HepG2 (cell line): Measurements from ENCODE around the gene SLAMF9. TPM values are rescaled to one million over a fixed set of nuclear protein-coding genes. Genes with fewer than 3 reads are reported as not detected.

Experiments used
- ATAC-seq: fragments of 200-7000 bp; cut with Tn5 transposase; 3 replicates; pipeline ENCODE4 v1.9.1; 2020; ENCODE audit warnings: mild to moderate bottlenecking, moderate library complexity
- BruUV-seq: library from RNA; stranded (reverse); fragments of 400-500 nt; replicated peaks from 2 replicates; lab custom pipeline; 2021; lab: Mats Ljungman, UMichigan
- CTCF ChIA-PET: fragments of 300-600 bp; formaldehyde crosslinking; extraction: SDS; loops from one replicate; lab custom pipeline; 2021; ENCODE audit warnings: low total read pairs, inconsistent platforms, low intra/inter-chr PET ratio; lab: Yijun Ruan, JAX
- POLR2A ChIA-PET: fragments of 350-600 bp; sonication (Branson Sonifier 250); formaldehyde crosslinking; loops from one replicate; lab custom pipeline; 2020; ENCODE audit warnings: antibody characterized with exemption, inconsistent platforms; lab: Yijun Ruan, JAX
- DNase-seq: peaks from one replicate; pipeline ENCODE4 v3.0.0-alpha.2; 2015; ENCODE audit warnings: low spot score
- FAIRE-seq: peaks from 3 replicates; lab custom pipeline; 2011; peaks lifted over from hg19 to GRCh38; lab: Jason Lieb, UNC
- H2AFZ ChIP-seq: one replicate; pipeline ENCODE4 v1.6.1; 2011; ENCODE audit warnings: low read length, inconsistent platforms
- H3K27ac ChIP-seq: fragments of 300-600 bp; 3 replicates; pipeline ENCODE4 v1.8.0; 2011; ENCODE audit warnings: mixed run types, mild to moderate bottlenecking, mixed read lengths, low read length, inconsistent platforms; ENCODE audit not compliant: insufficient read depth; ENCODE audit errors: extremely low read length
- H3K27me3 ChIP-seq, 2 experiments: fragments of 200-600 bp in 1 of 2; 2 replicates in 1 of 2; 3 replicates in 1 of 2; pipeline versions ENCODE4 v1.6.0 to v1.8.0; 2011; ENCODE audit warnings: low read length in 2 of 2, mild to moderate bottlenecking in 2 of 2, moderate library complexity in 2 of 2, inconsistent platforms in 1 of 2; ENCODE audit not compliant: insufficient read depth in 2 of 2, control insufficient read depth in 1 of 2
- H3K36me3 ChIP-seq, 2 experiments: fragments of 200-600 bp in 1 of 2; replicated peaks in 1 of 2; 2 replicates in 1 of 2; 3 replicates in 1 of 2; pipeline versions ENCODE4 v1.5.1 to v1.8.0; 2011; ENCODE audit warnings: low read length in 2 of 2, inconsistent platforms in 1 of 2; ENCODE audit not compliant: insufficient read depth in 2 of 2, control insufficient read depth in 1 of 2
- H3K4me1 ChIP-seq: 2 replicates; pipeline ENCODE4 v1.5.1; 2012; ENCODE audit warnings: low read length, inconsistent platforms; ENCODE audit not compliant: insufficient read depth
- H3K4me2 ChIP-seq: 2 replicates; pipeline ENCODE4 v1.6.0; 2011; ENCODE audit warnings: low read depth, low read length, inconsistent platforms
- H3K4me3 ChIP-seq, 3 experiments: fragments of 200-600 bp in 1 of 3; sonication (generic), shearing (Covaris generic) in 1 of 3; replicated peaks in 1 of 3; 2 replicates each; pipeline ENCODE4 v1.5.1; 2011 to 2016; ENCODE audit warnings: low read length in 3 of 3, inconsistent platforms in 2 of 3, low read depth in 2 of 3, mild to moderate bottlenecking in 2 of 3, control low read depth in 1 of 3, mixed read lengths in 1 of 3; ENCODE audit not compliant: insufficient read depth in 1 of 3
- H3K79me2 ChIP-seq: one replicate; pipeline ENCODE4 v1.6.1; 2011; ENCODE audit warnings: low read length, inconsistent platforms; ENCODE audit not compliant: insufficient read depth
- H3K9ac ChIP-seq: 2 replicates; pipeline ENCODE4 v1.6.0; 2011; ENCODE audit warnings: mild to moderate bottlenecking, low read depth, low read length, inconsistent platforms; ENCODE audit not compliant: insufficient read depth
- H3K9me3 ChIP-seq: 2 replicates; pipeline ENCODE4 v1.5.1; 2012; ENCODE audit warnings: mild to moderate bottlenecking, low read length
- H4K20me1 ChIP-seq: 2 replicates; pipeline ENCODE4 v1.6.0; 2011; ENCODE audit warnings: inconsistent platforms, mild to moderate bottlenecking, low read length, moderate library complexity; ENCODE audit not compliant: insufficient read depth
- HNRNPH1 ChIP-seq: fragments of 200-400 bp; formaldehyde crosslinking; optimal IDR thresholded peaks from 2 replicates; pipeline ENCODE3; 2017; ENCODE audit warnings: mild to moderate bottlenecking, low read depth, low read length
- KLF15 ChIP-seq: sonication (generic); formaldehyde crosslinking; IDR thresholded peaks from 2 replicates; pipeline ENCODE4 v1.8.1; 2023; ENCODE audit warnings: borderline replicate concordance, mild to moderate bottlenecking, inconsistent platforms, missing genetic modification reagents, mixed read lengths
- KLF6 ChIP-seq: IDR thresholded peaks from 2 replicates; pipeline ENCODE4 v1.8.0; 2016; ENCODE audit warnings: missing biosample characterization, missing genetic modification reagents
- MEIS1 ChIP-seq: sonication (generic); formaldehyde crosslinking; IDR thresholded peaks from 2 replicates; pipeline ENCODE4 v1.9.0; 2021; ENCODE audit warnings: mild to moderate bottlenecking, missing genetic modification reagents, moderate library complexity, borderline replicate concordance
- MTA1 ChIP-seq: sonication (generic); formaldehyde crosslinking; IDR thresholded peaks from 2 replicates; pipeline ENCODE4 v1.4.0; 2020; ENCODE audit warnings: missing genetic modification reagents, mild to moderate bottlenecking, borderline replicate concordance
- NFYC ChIP-seq: IDR thresholded peaks from 2 replicates; pipeline ENCODE4 v1.6.1; 2016; ENCODE audit warnings: missing genetic modification reagents, missing compliant biosample characterization
- PAWR ChIP-seq: sonication (generic); formaldehyde crosslinking; IDR thresholded peaks from 2 replicates; pipeline ENCODE4 v1.4.0; 2020; ENCODE audit warnings: missing genetic modification reagents, mild to moderate bottlenecking, borderline replicate concordance
- RAD21 ChIP-seq: fragments of 450-650 bp; formaldehyde crosslinking; IDR thresholded peaks from 2 replicates; pipeline ENCODE4 v1.5.0; 2020; ENCODE audit warnings: mild to moderate bottlenecking
- RNF2 ChIP-seq: fragments of 450-650 bp; conservative IDR thresholded peaks from 2 replicates; pipeline ENCODE4 v1.6.1; 2016; ENCODE audit warnings: low read depth
- TEAD2 ChIP-seq: sonication (generic); formaldehyde crosslinking; IDR thresholded peaks from 2 replicates; pipeline ENCODE4 v1.9.0; 2021; ENCODE audit warnings: missing genetic modification reagents
- TEAD3 ChIP-seq: optimal IDR thresholded peaks from 2 replicates; pipeline ENCODE3; 2016; ENCODE audit warnings: borderline replicate concordance
- ZFP36L1 ChIP-seq: sonication (generic); formaldehyde crosslinking; IDR thresholded peaks from 2 replicates; pipeline ENCODE4 v1.8.0; 2022; ENCODE audit warnings: mild to moderate bottlenecking, missing genetic modification reagents, moderate library complexity
- ZNF30 ChIP-seq: sonication (generic); formaldehyde crosslinking; IDR thresholded peaks from 2 replicates; pipeline ENCODE4 v1.5.0; 2020; ENCODE audit warnings: mild to moderate bottlenecking, missing genetic modification reagents
- ZNF615 ChIP-seq: sonication (generic); formaldehyde crosslinking; IDR thresholded peaks from 2 replicates; pipeline ENCODE4 v1.5.0; 2020; ENCODE audit warnings: mild to moderate bottlenecking, missing genetic modification reagents, borderline replicate concordance
- ZNF672 ChIP-seq: sonication (generic); formaldehyde crosslinking; IDR thresholded peaks from 2 replicates; pipeline ENCODE4 v1.8.1; 2022; ENCODE audit warnings: missing genetic modification reagents
- ZNF777 ChIP-seq: sonication (generic); formaldehyde crosslinking; IDR thresholded peaks from 2 replicates; pipeline ENCODE4 v1.4.0; 2020; ENCODE audit warnings: missing genetic modification reagents
- WGBS: methylation state at CpG from one replicate; pipeline ENCODE4 v1.1.6; 2017; ENCODE audit warnings: low lambda C conversion rate; 5-methylcytosine and 5-hydroxymethylcytosine counted together
- in situ Hi-C: cut with HindIII; loops from 2 replicates; pipeline ENCODE4 v1.10.0; 2017; ENCODE audit warnings: low pct_unique_long_range_greater_than_20kb; ENCODE audit not compliant: extremely low pct_ligation_motif_present
- intact Hi-C: fragments of 100-400 bp; cut with micrococcal nuclease; formaldehyde crosslinking; loops from one replicate; pipeline ENCODE4 v1.10.0; 2022; ENCODE audit not compliant: unreplicated experiment
- polyA plus RNA-seq, 8 experiments: library from polyadenylated mRNA; depleted of rRNA in 3 of 8; stranded (reverse) in 7 of 8; unstranded in 1 of 8; fragments of >200 nt; fragmentation: Illumina TruSeq in 4 of 8; extraction: Trizol in 4 of 8; gene quantifications; 2 replicates each; pipeline versions ENCODE4 v1.2.1 to v1.2.3, GENCODE V29; 2011 to 2016; ENCODE audit warnings: low read depth in 4 of 8, missing spikeins in 1 of 8, mixed read lengths in 1 of 8; ENCODE audit not compliant: insufficient read depth in 1 of 8
- total RNA-seq, 5 experiments: library from RNA; depleted of rRNA; stranded (reverse); fragments of >200 nt; fragmentation: Illumina TruSeq; extraction: Trizol; gene quantifications; 2 replicates each; pipeline ENCODE4 v1.2.3, GENCODE V29; 2016; ENCODE audit warnings: low read depth in 1 of 5
- TF ChIP-seq, protein P1 (sequence below): sonication (generic); formaldehyde crosslinking; IDR thresholded peaks from 2 replicates; pipeline ENCODE4 v1.8.0; 2023; ENCODE audit warnings: mild to moderate bottlenecking, missing genetic modification reagents
- TF ChIP-seq, protein P2 (sequence below): sonication (generic); formaldehyde crosslinking; IDR thresholded peaks from 2 replicates; pipeline ENCODE4 v1.4.0; 2020; ENCODE audit warnings: missing genetic modification reagents
- TF ChIP-seq, protein P3 (sequence below): sonication (generic); formaldehyde crosslinking; IDR thresholded peaks from 2 replicates; pipeline ENCODE4 v1.4.0; 2020; ENCODE audit warnings: missing genetic modification reagents, low read depth, mild to moderate bottlenecking, borderline replicate concordance
- TF ChIP-seq, protein P4 (sequence below): sonication (generic); formaldehyde crosslinking; IDR thresholded peaks from 2 replicates; pipeline ENCODE4 v1.8.0; 2022; ENCODE audit warnings: missing genetic modification reagents, mild to moderate bottlenecking, borderline replicate concordance

SLAMF9 gene
- total and polyA plus RNA-seq, 2 of the 13 experiments (the other 11 are each of a cell fraction or from before 2014, with no cell fraction given), result 0.82 TPM; not detected in 1

DNA sequence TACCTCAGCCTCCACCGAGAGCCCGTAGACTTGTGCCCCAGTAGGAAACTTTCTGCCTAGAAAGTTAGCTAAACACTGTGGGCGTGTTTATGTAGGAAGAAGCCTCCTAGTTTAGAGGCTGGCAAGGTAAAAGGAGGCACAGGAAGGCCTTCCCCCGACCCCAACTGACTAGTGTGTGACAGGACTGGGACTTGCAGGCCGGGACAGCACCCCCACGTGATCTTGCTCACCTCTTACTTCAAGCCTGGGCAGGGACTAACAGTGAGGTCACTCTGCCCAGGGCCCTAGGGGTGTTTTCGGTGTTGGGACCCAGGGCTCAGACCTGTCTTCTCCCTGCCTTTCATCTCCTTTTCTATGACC lies 28.3 kb downstream of the SLAMF9 start (continued):
- TF ChIP-seq TEAD2 (CRISPR knock-in tag) (no peak), ZNF30 (no peak), MEIS1 (CRISPR knock-in tag) (no peak), ZFP36L1 (no peak), ZNF615 (CRISPR knock-in tag) (no peak), RAD21 (CRISPR knock-in tag) (no peak), MTA1 (no peak), ZNF672 (no peak)
- TF ChIP-seq, protein P1, sequence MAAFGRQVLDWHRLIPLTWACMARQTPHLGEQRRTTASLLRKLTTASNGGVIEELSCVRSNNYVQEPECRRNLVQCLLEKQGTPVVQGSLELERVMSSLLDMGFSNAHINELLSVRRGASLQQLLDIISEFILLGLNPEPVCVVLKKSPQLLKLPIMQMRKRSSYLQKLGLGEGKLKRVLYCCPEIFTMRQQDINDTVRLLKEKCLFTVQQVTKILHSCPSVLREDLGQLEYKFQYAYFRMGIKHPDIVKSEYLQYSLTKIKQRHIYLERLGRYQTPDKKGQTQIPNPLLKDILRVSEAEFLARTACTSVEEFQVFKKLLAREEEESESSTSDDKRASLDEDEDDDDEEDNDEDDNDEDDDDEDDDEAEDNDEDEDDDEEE (CRISPR knock-in tag), result no peak

DNA sequence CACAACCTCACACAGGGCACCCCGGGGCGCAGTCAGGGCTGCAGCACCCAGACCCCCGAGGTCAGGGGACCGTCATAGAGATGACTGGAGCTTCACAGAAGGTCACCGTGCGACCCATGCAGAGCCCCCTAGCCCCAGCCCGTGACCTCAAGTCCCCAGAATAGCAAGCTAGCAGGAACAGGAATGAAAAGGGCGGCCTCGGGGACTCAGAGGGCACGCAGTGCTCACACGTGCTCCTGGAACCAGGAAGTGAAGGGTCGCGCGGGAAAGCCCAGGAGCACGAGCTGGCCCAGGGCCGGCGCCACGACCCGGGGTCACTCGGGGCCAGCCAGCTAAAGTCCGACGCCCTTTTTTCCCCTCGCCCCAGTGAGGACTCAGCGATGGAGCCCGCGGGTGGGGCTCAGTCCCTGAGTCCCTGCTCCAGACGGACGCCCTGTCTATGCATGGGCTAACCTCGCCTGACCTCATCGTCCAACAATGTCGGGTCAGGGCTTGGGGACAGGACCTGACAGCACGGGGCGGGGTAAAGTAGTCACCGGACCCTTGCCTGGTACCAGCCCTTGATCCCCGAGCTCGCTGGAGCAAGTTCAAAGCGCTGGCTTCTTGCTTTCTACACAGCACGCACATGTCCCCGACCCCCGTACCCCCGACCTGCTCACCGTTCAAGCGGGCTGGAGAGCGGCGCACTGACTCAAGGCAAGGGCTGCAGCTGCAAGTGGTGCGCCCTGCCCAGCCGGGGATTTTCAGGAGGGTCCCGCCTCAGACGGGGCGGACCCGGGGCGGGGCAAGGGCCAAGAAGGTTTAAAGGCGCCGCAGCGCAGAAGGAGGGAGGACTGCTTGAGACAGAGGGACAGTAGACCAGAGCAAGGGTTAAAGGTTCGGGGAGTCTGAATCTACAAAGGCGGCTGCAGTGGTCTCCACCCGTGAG lies 29.0 kb downstream of the SLAMF9 start, which contains the start of gene TAGLN2:
Gene TAGLN2 (minus strand): TSS at position 717 of the 928 bp plus-strand sequence. CDS start 4,998 bp downstream, outside the sequence.
- no peaks in the 10 kb centered on the region for H3K79me2 ChIP-seq
- peaks cover 41% of the 10 kb centered on the region for H3K4me1 ChIP-seq
- H3K36me3 ChIP-seq, result no peaks in the 10 kb centered on the region
- H2AFZ ChIP-seq, result no peak within 1 kb of the TSS
- intact Hi-C loops, result no loop called here
- peak; percentile 64 for ATAC-seq
- peak within 1 kb of the TSS in 2 of 3 experiments; percentile 51 to 56; a peak in 3 of 6 replicates for H3K4me3 ChIP-seq
- peak within 1 kb of the TSS; percentile 66 for H3K4me2 ChIP-seq
- peaks cover 5 to 34% of the 10 kb centered on the region in 2 experiments; a peak in 4 of 5 replicates for H3K27me3 ChIP-seq
- no peaks in the 10 kb centered on the region for H4K20me1 ChIP-seq
- 4% methylated on average over 10 of the region's 58 CpGs for WGBS
- ChIA-PET POLR2A (no interaction called here), CTCF (no interaction called here)
- H3K27ac ChIP-seq, result peak within 1 kb of the TSS; percentile 8
- no peak for FAIRE-seq
- BruUV-seq, result TSS peak; percentile 61
- in situ Hi-C loops, result no loop called here
- DNase-seq, result peak; percentile 65
- H3K9me3 ChIP-seq, result no peaks in the 10 kb centered on the region
- H3K9ac ChIP-seq, result peak within 1 kb of the TSS; percentile 66
- TF ChIP-seq, protein P2, sequence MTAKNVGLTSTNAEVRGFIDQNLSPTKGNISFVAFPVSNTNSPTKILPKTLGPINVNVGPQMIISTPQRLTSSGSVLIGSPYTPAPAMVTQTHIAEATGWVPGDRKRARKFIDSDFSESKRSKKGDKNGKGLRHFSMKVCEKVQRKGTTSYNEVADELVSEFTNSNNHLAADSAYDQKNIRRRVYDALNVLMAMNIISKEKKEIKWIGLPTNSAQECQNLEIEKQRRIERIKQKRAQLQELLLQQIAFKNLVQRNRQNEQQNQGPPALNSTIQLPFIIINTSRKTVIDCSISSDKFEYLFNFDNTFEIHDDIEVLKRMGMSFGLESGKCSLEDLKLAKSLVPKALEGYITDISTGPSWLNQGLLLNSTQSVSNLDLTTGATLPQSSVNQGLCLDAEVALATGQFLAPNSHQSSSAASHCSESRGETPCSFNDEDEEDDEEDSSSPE (CRISPR knock-in tag), result peak; percentile 56; the same call in 1 of the 2 replicates
- TF ChIP-seq KLF15 (CRISPR knock-in tag), result no peak
- TF ChIP-seq, protein P3, sequence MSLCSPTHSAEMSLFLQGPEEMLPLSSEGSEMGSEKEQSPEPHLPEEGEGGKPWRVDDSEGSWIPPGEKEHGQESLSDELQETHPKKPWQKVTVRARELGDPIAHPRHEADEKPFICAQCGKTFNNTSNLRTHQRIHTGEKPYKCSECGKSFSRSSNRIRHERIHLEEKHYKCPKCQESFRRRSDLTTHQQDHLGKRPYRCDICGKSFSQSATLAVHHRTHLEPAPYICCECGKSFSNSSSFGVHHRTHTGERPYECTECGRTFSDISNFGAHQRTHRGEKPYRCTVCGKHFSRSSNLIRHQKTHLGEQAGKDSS (CRISPR knock-in tag), result no peak
- peak; percentile 91 for TF ChIP-seq ZNF777
- TF ChIP-seq, protein P4, sequence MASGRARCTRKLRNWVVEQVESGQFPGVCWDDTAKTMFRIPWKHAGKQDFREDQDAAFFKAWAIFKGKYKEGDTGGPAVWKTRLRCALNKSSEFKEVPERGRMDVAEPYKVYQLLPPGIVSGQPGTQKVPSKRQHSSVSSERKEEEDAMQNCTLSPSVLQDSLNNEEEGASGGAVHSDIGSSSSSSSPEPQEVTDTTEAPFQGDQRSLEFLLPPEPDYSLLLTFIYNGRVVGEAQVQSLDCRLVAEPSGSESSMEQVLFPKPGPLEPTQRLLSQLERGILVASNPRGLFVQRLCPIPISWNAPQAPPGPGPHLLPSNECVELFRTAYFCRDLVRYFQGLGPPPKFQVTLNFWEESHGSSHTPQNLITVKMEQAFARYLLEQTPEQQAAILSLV (CRISPR knock-in tag), result 0 out of 2 replicates have a peak, but pooled peaks have one; percentile 44
- 0 out of 2 replicates have a peak, but pooled peaks have one; percentile 35 for TF ChIP-seq KLF6 (CRISPR knock-in tag)
- peak; percentile 81 for TF ChIP-seq RNF2
- no peak for TF ChIP-seq TEAD3
- no peak for TF ChIP-seq HNRNPH1
- TF ChIP-seq PAWR (CRISPR knock-in tag), result no peak
- TF ChIP-seq NFYC, result 0 out of 2 replicates have a peak, but pooled peaks have one; percentile 18
